Sigmoid colon (tissue), 4 donors: ENCODE measurements around the gene F13A1.

Experiments used
- CTCF ChIP-seq, 4 experiments: fragments of 450-650 bp in 3 of 4; fragments of 200-600 bp in 1 of 4; IDR thresholded peaks; one replicate each; pipeline ENCODE4 v1.5.1; 2016 to 2019; ENCODE audit warnings: antibody characterized with exemption in 4 of 4, mild to moderate bottlenecking in 3 of 4, moderate library complexity in 2 of 4
- EP300 ChIP-seq, 4 donors: sonication (generic); formaldehyde crosslinking; IDR thresholded peaks; one replicate each; pipeline ENCODE4 v1.6.1; 2017; ENCODE audit warnings: antibody characterized with exemption in 4 of 4
- POLR2AphosphoS5 ChIP-seq, 4 donors: sonication (generic); formaldehyde crosslinking; IDR thresholded peaks; one replicate each; pipeline ENCODE4 v1.6.1; 2017; ENCODE audit warnings: antibody characterized with exemption in 4 of 4

DNA sequence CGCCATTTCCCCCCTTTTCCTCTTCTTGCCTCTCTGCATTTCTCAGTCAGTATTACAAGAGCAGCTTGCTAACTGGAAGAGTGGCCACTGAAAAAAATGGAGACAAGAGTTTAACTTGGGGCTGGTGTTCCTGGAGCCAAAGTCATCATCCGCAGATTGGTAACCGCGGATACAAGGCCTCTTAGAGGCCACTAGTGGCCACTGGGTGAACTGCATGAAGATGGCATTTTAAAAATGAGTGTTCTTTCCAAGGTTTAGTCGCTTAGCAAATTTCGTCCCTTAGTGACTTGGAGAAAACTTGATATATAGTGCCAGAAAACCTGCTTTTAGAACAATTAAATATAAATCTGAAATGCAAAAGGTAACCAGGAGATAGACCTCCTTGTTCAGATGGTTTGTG, 4.8 kb downstream of the F13A1 start:
- TF ChIP-seq CTCF (IDR thresholded peaks at IDR 0.05) (peak in 3 of 4 experiments; percentile 38 to 75 (median 61)), EP300 (IDR thresholded peaks at IDR 0.05) (no peak), POLR2AphosphoS5 (IDR thresholded peaks at IDR 0.05) (no peak)
